Effector memory CD4-positive, alpha-beta T cell (primary cell): ENCODE measurements around the gene CBX8.

Experiments
- DNase-seq, 3 donors: peaks; one replicate each; pipeline ENCODE4 v3.0.0-alpha.2; 2020
- H3K27ac ChIP-seq: 2 replicates; pipeline ENCODE4 v1.7.0; 2013; ENCODE audit warnings: mild to moderate bottlenecking, low read length, moderate library complexity; ENCODE audit not compliant: insufficient read depth, poor library complexity, severe bottlenecking
- H3K27me3 ChIP-seq: replicated peaks from 2 replicates; pipeline ENCODE4 v1.7.0; 2013; ENCODE audit warnings: mild to moderate bottlenecking, low read length; ENCODE audit not compliant: insufficient read depth, control insufficient read depth, poor library complexity, severe bottlenecking
- H3K36me3 ChIP-seq: 2 replicates; pipeline ENCODE4 v1.7.0; 2013; ENCODE audit warnings: mild to moderate bottlenecking, low read length, moderate library complexity; ENCODE audit not compliant: control insufficient read depth, insufficient read depth
- H3K4me1 ChIP-seq: 2 replicates; pipeline ENCODE4 v1.7.0; 2013; ENCODE audit warnings: low read length, mild to moderate bottlenecking; ENCODE audit not compliant: control insufficient read depth, insufficient read depth, poor library complexity, severe bottlenecking
- H3K4me3 ChIP-seq: 2 replicates; pipeline ENCODE4 v1.7.0; 2013; ENCODE audit warnings: low read length, low read depth, mild to moderate bottlenecking; ENCODE audit not compliant: insufficient read depth, poor library complexity, severe bottlenecking
- H3K9me3 ChIP-seq: 2 replicates; pipeline ENCODE4 v1.7.0; 2013; ENCODE audit warnings: mild to moderate bottlenecking, low read length, moderate library complexity; ENCODE audit not compliant: control insufficient read depth
- total RNA-seq, 3 donors: gene quantifications; one replicate each; lab custom pipeline; 2026; lab: John Stamatoyannopoulos, UW

CBX8 gene
- 3.2 to 4.8 (median 3.3) reads per million in 3 donors for total RNA-seq

DNA sequence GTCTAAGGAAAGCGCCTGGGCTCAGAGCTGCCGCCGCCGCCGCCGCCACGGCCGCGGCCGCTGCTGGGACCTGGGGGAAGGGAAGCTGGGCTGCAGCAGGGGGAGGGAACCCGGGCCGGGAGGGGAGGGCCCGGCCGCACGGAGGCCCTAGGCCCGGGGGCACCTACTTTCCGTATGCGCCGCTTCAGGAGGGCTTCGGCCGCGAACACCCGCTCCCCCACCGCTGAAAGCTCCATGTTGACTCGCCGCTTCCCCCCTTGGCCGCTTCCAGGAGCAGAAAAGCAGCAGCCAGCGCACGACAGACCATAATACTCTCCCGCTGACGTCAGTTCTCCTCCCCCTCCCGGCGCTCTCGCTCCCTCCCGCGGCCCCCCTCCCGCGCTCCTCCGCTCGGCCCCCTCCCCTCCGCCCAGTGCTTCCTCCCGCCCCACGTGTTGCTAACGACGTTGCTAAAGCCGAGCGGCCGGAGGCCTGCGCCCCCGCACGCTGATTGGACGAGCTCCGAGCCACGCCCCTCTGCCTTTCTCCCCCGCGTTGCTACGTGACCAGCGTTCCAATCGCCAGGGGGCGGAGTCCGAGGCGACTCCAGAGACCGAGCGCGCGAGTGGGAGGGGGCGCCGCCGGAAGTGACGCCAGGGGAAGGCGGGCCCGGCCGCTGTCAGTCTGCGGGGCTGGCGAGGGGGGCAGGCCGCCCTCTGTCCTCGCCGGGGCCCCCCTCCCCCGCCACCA, at the start of gene CBX8:
Gene CBX8, minus strand, starts transcription at position 315 of the 729 bp plus-strand sequence. Its CDS starts 79 bp downstream, at position 236.
- H3K27me3 ChIP-seq: peaks cover 54% of the 10 kb centered on the region
- DNase-seq: peak; percentile 96 to 97 (median 97)
- H3K4me3 ChIP-seq: peak within 1 kb of the TSS; percentile 62
- no peak within 1 kb of the TSS for H3K27ac ChIP-seq
- H3K9me3 ChIP-seq: no peaks in the 10 kb centered on the region
- H3K4me1 ChIP-seq: peaks cover 49% of the 10 kb centered on the region
- no peaks in the 10 kb centered on the region for H3K36me3 ChIP-seq

DNA sequence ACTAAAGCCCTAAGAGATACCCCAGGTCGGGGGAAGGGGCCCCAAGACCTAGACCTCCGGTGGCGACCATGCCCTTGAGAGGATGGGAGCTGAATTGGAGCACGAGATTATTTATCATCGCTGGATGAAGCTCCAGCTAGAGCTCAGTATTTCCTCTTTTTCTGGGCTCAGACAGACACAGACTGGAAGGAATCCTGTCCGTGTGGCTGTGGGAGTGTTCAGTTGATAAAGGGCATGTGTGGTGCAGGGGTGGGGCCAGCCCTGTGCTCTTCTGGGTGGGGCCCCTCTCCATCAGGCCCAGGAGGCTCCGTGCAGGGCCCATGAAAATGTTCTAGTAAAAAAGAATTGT, 48.7 kb upstream of the CBX8 start:
- Histone ChIP-seq H3K4me1 (peaks cover 47% of the 10 kb centered on the region), H3K36me3 (no peaks in the 10 kb centered on the region), H3K9me3 (no peaks in the 10 kb centered on the region), H3K4me3 (no peak overlapping the region), H3K27me3 (peaks cover 34% of the 10 kb centered on the region), H3K27ac (no peak overlapping the region)
- DNase-seq: no peak

DNA sequence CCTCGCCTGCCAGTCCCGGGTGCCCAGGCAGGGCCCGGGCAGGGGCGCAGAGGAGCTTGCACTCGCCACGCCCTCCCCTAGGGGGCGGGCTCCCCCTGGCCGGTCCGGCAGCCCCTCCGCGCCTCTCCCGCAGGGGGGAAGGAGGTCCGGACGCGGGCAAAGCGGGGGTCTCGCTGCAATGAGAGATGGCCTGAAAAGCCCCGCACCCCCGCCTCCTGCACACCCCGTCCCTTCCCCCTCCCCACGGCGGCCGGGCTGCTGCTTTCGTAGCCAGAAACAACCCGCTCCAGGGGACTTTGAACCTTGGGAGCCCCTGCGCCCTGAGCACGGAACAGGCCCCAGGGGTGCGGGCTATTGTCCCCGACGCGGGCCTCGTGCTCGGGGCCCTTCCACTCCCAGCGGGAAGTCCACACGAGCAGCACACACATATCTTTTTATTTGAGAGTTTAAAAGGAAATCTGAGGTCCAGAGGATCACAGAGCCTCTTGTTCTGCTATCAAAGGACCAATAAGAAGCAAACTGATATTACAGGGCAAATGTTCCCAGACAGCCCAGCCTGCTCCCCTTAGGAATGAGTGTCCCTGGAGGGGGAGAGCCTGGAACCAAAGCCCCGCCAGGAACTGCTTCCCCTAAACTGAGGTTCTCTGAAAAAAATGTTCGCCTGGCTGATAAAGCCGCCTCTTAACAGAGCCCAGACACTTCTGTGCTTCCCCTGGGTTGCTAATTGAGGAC, 48.2 kb upstream of the CBX8 start:
- Histone ChIP-seq H3K4me3 (peak overlapping the region; percentile 43), H3K36me3 (no peaks in the 10 kb centered on the region), H3K4me1 (peaks cover 52% of the 10 kb centered on the region), H3K27ac (no peak overlapping the region), H3K9me3 (no peaks in the 10 kb centered on the region), H3K27me3 (peaks cover 39% of the 10 kb centered on the region)
- no peak for DNase-seq

DNA sequence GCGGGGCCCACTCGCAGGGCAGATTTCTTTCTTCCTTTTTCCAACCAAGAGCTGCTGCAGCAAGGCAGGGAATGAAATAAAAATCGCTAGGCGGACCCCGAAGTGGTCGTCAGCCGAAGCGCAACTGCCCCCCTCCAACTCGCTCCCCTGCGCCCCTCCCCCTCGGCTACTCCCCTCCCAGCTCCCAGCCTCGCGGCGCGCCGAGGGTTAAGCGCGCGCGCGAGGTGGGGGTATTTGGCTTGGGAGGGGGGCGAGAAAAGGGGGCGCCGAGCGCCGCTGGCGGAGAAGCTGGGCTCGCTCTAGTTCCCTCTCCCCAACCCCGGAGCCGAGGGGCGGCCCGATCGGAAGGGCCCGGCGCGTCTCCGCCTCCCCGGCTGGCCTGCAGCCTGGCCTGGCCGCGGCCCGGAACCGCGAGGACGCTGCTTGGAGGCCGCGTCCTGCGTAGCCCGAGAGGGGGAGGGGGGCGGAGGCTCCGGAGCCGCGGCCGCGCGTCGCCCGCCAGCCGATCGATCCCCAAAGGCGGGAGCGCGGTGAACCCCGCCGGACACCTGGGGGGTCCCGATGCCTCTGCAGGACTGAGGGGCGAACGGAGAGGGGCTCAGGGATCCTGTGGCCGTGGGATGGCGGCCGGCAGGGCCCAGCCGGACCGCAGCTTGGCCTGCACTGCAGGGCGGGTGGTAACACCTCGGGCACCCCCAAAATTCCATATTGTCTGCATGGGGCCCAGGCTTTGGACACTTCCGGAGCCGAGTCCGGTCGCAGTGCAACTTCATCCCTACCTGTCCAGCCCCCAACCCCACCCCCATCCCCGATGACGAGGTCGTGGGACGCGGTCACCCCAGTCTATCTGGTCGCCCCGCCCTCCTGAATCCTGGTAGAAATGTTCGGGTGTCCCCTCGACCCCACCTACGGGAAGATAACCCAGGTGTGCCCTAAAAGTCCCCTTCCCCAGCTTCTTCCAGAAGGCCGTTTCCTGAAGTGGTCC, 47.2 kb upstream of the CBX8 start:
- no peak overlapping the region for H3K27ac ChIP-seq
- no peak for DNase-seq
- H3K36me3 ChIP-seq: no peaks in the 10 kb centered on the region
- H3K4me1 ChIP-seq: peaks cover 58% of the 10 kb centered on the region
- H3K4me3 ChIP-seq: peak overlapping the region; percentile 43
- no peaks in the 10 kb centered on the region for H3K9me3 ChIP-seq
- H3K27me3 ChIP-seq: peaks cover 44% of the 10 kb centered on the region

DNA sequence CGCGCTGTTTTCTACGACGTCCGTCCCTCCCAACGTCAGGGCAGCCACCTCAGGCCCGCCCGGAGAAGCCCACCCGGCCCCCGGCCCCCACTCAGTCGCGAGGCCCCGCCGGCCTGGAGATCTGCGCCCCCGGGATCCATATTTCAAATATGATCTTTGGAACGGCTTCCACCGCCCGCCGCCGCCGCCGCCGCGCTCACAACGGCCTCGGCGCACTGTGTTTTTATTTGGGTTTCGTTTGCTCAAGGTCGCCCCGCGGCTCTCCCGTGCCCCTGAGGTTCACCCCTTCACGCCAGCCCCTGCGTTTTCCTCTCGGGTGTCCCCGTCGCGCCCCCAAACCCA, 46.6 kb upstream of the CBX8 start:
- DNase-seq: no peak
- Histone ChIP-seq H3K36me3 (no peaks in the 10 kb centered on the region), H3K27ac (no peak overlapping the region), H3K4me3 (peak overlapping the region; percentile 43), H3K4me1 (peaks cover 58% of the 10 kb centered on the region), H3K27me3 (peaks cover 44% of the 10 kb centered on the region), H3K9me3 (no peaks in the 10 kb centered on the region)

DNA sequence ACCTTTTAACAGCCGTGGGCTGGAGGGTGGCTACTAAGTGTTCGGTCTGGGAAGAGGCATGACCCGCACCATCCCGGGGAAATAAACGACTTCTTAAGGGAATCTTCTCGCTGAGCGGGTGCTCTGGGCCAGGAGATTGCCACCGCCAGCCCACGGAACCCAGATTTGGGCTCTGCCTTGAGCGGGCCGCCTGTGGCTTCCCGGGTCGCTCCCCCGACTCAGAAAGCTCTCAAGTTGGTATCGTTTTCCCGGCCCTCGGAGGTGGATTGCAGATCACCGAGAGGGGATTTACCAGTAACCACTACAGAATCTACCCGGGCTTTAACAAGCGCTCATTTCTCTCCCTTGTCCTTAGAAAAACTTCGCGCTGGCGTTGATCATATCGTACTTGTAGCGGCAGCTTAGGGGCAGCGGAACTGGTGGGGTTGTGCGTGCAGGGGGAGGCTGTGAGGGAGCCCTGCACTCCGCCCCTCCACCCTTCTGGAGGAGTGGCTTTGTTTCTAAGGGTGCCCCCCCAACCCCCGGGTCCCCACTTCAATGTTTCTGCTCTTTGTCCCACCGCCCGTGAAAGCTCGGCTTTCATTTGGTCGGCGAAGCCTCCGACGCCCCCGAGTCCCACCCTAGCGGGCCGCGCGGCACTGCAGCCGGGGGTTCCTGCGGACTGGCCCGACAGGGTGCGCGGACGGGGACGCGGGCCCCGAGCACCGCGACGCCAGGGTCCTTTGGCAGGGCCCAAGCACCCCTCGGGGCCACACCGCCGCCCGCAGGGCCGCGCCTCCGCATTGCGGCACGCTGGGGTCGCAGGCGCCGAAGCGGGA, 46.0 kb upstream of the CBX8 start:
- Histone ChIP-seq H3K27me3 (peaks cover 44% of the 10 kb centered on the region), H3K27ac (no peak overlapping the region), H3K36me3 (no peaks in the 10 kb centered on the region), H3K4me1 (peaks cover 58% of the 10 kb centered on the region), H3K9me3 (no peaks in the 10 kb centered on the region), H3K4me3 (peak overlapping the region; percentile 43)
- no peak for DNase-seq

DNA sequence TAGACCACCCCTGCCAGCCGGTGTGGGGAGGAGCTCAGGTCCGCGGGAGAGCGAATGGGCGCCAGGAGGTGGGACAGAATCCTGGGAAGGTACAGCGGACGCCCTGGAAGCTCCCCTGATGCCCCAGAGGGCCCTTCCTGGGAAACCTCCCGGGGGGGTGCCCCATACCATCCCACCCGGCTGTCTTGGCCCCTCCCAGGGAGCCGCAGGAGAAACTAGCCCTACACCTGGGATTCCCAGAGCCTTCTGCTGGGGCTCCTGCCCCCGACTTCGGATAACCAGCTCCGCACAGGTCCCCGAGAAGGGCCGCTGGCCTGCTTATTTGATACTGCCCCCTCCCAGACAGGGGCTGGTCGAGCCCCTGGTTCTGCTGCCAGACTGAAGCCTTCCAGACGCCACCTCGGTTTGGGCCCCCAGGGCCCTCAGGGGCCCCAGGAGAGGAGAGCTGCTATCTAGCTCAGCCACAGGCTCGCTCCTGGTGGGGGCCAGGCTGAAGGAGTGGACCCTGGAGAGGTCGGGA, 45.3 kb upstream of the CBX8 start:
- H3K36me3 ChIP-seq: no peaks in the 10 kb centered on the region
- H3K4me1 ChIP-seq: peaks cover 63% of the 10 kb centered on the region
- peaks cover 44% of the 10 kb centered on the region for H3K27me3 ChIP-seq
- H3K27ac ChIP-seq: no peak overlapping the region
- no peaks in the 10 kb centered on the region for H3K9me3 ChIP-seq
- DNase-seq: no peak
- no peak overlapping the region for H3K4me3 ChIP-seq

DNA sequence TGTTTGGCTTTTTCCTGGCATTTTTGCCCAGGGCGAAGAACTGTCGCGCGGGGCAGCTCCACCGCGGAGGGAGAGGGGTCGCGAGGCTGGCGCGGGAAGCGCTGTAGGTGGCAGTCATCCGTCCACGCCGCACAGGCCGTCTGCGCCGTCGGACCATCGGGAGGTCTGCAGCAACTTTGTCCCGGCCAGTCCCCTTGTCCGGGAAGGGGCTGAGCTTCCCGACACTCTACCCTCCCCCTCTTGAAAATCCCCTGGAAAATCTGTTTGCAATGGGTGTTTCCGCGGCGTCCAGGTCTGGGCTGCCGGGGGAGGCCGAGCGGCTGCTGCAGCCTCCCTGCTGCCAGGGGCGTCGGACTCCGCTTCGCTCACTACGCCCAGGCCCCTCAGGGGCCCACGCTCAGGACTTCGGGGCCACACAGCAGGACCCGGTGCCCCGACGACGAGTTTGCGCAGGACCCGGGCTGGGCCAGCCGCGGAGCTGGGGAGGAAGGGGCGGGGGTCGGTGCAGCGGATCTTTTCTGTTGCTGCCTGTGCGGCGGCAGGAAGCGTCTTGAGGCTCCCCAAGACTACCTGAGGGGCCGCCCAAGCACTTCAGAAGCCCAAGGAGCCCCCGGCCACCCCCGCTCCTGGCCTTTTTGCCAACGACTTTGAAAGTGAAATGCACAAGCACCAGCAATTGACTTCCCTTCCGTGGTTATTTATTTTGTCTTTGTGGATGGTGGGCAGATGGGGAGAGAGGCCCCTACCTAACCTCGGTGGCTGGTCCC, 44.7 kb upstream of the CBX8 start:
- peaks cover 70% of the 10 kb centered on the region for H3K4me1 ChIP-seq
- H3K4me3 ChIP-seq: peak overlapping the region; percentile 2
- no peak overlapping the region for H3K27ac ChIP-seq
- no peaks in the 10 kb centered on the region for H3K36me3 ChIP-seq
- no peak for DNase-seq
- no peaks in the 10 kb centered on the region for H3K9me3 ChIP-seq
- H3K27me3 ChIP-seq: peaks cover 44% of the 10 kb centered on the region

DNA sequence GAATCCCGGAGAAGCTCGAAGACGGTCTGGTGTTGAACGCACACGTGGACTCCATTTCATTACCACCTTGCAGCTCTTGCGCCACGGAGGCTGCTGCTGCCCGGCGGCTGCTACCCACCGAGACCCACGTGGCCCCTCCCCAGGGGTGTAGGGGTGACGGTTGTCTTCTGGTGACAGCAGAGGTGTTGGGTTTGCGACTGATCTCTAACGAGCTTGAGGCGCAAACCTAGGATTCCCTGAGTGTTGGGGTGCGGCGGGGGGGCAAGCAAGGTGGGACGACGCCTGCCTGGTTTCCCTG, 44.1 kb upstream of the CBX8 start:
- peaks cover 76% of the 10 kb centered on the region for H3K4me1 ChIP-seq
- peaks cover 44% of the 10 kb centered on the region for H3K27me3 ChIP-seq
- H3K4me3 ChIP-seq: peak overlapping the region; percentile 2

More for the DNA sequence above, 44.1 kb upstream of the CBX8 start:
- DNase-seq: no peak
- Histone ChIP-seq H3K27ac (no peak overlapping the region), H3K9me3 (no peaks in the 10 kb centered on the region), H3K36me3 (no peaks in the 10 kb centered on the region)
